Smooth muscle cell (in vitro differentiated cells): ENCODE data around the gene TNFRSF17. TPM values are rescaled to one million over a fixed set of nuclear protein-coding genes. Genes with fewer than 3 reads are reported as not detected.
"Not testable (repeated sequence)": the region's sequence is repeated elsewhere in the genome, so short reads cannot be mapped to it uniquely, and the experiment has no call there.

Experiments
- DNase-seq: peaks from one replicate; lab custom pipeline; 2025; ENCODE audit not compliant: unreplicated experiment; lab: John Stamatoyannopoulos, UW
- H2AFZ ChIP-seq: fragments of 200-600 bp; sonication (generic); 2 replicates; pipeline ENCODE4 v1.6.0; 2016; ENCODE audit warnings: antibody characterized with exemption, low read depth, mild to moderate bottlenecking
- H3F3A ChIP-seq: fragments of 200-600 bp; sonication (generic); 2 replicates; pipeline ENCODE4 v1.6.0; 2017; ENCODE audit warnings: antibody characterized with exemption, low read depth
- H3K27ac ChIP-seq: fragments of 200-600 bp; sonication (generic); 2 replicates; pipeline ENCODE4 v1.5.1; 2016; ENCODE audit warnings: low read depth, mild to moderate bottlenecking
- H3K27me3 ChIP-seq: fragments of 200-600 bp; sonication (generic); 2 replicates; pipeline ENCODE4 v1.6.1; 2016; ENCODE audit warnings: low read depth, mild to moderate bottlenecking
- H3K36me3 ChIP-seq: fragments of 200-600 bp; sonication (generic); 2 replicates; pipeline ENCODE4 v1.5.1; 2016; ENCODE audit warnings: low read depth
- H3K4me1 ChIP-seq: fragments of 200-600 bp; sonication (generic); 2 replicates; pipeline ENCODE4 v1.5.1; 2016; ENCODE audit warnings: low read depth
- H3K4me2 ChIP-seq: fragments of 200-600 bp; sonication (generic); 2 replicates; pipeline ENCODE4 v1.6.0; 2016; ENCODE audit warnings: mild to moderate bottlenecking
- H3K4me3 ChIP-seq: fragments of 200-600 bp; sonication (generic); 2 replicates; pipeline ENCODE4 v1.5.1; 2016; ENCODE audit warnings: mild to moderate bottlenecking
- H3K79me2 ChIP-seq: fragments of 200-600 bp; sonication (generic); 2 replicates; pipeline ENCODE4 v1.6.0; 2016; ENCODE audit warnings: low read depth, mild to moderate bottlenecking
- H3K9ac ChIP-seq: fragments of 200-600 bp; sonication (generic); 2 replicates; pipeline ENCODE4 v1.6.0; 2016; ENCODE audit warnings: low read depth
- H3K9me3 ChIP-seq: fragments of 200-600 bp; sonication (generic); replicated peaks from 2 replicates; pipeline ENCODE4 v1.5.1; 2016; ENCODE audit warnings: low read depth
- H4K20me1 ChIP-seq: fragments of 200-600 bp; sonication (generic); 2 replicates; pipeline ENCODE4 v1.6.0; 2016; ENCODE audit warnings: low read depth
- WGBS: methylation state at CpG from one replicate; pipeline ENCODE4 v1.1.7; 2016; ENCODE audit warnings: low lambda C conversion rate; 5-methylcytosine and 5-hydroxymethylcytosine counted together
- polyA plus RNA-seq: library from polyadenylated mRNA; unstranded; fragments of >200 nt; fragmentation: Nextera tagmentation; extraction: Ambion mirVana; gene quantifications from 2 replicates; pipeline ENCODE4 v1.2.1, GENCODE V29; 2016
- total RNA-seq: library from RNA; depleted of rRNA; stranded (reverse); fragments of >200 nt; gene quantifications from 2 replicates; pipeline ENCODE4 v1.2.3, GENCODE V29; 2014
- TF ChIP-seq, protein P1 (sequence below): fragments of 200-600 bp; sonication (generic); IDR thresholded peaks from 2 replicates; pipeline ENCODE4 v1.5.1; 2017; ENCODE audit warnings: borderline replicate concordance, mild to moderate bottlenecking, antibody characterized with exemption; ENCODE audit not compliant: insufficient read depth, poor library complexity, severe bottlenecking

Gene TNFRSF17
- total and polyA plus RNA-seq, 2 experiments from 2014 or later = not detected

DNA sequence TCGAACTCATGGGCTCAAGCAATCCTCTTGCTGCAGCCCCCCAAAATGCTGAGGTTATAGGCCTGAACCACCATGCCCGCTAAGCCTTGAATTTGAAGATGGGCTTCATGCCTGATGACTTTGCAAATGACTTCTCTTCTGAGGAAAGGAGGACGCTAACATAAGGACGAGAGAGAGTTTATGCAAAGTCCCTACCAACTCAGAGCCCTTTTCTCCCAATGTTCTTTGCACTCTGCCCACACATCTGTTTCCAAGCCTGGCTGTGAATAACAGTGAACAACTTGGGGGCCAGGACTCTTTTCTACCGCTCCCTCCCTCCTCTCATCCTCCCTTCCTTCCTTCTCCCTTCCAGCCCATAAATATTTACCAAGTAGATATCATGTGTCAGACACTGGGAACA is 14.6 kb upstream of the TNFRSF17 start:
- H3K79me2 ChIP-seq = no peaks in the 10 kb centered on the region
- 86% methylated on average over 5 of the region's 5 CpGs for WGBS
- no peak overlapping the region for H2AFZ ChIP-seq
- H3K36me3 ChIP-seq = no peaks in the 10 kb centered on the region
- DNase-seq = no peak
- H3K4me2 ChIP-seq = no peak overlapping the region
- H3F3A ChIP-seq = no peaks in the 10 kb centered on the region
- no peak overlapping the region for H3K27ac ChIP-seq
- H3K4me1 ChIP-seq = no peaks in the 10 kb centered on the region
- H3K9me3 ChIP-seq = no peaks in the 10 kb centered on the region
- TF ChIP-seq, protein P1, sequence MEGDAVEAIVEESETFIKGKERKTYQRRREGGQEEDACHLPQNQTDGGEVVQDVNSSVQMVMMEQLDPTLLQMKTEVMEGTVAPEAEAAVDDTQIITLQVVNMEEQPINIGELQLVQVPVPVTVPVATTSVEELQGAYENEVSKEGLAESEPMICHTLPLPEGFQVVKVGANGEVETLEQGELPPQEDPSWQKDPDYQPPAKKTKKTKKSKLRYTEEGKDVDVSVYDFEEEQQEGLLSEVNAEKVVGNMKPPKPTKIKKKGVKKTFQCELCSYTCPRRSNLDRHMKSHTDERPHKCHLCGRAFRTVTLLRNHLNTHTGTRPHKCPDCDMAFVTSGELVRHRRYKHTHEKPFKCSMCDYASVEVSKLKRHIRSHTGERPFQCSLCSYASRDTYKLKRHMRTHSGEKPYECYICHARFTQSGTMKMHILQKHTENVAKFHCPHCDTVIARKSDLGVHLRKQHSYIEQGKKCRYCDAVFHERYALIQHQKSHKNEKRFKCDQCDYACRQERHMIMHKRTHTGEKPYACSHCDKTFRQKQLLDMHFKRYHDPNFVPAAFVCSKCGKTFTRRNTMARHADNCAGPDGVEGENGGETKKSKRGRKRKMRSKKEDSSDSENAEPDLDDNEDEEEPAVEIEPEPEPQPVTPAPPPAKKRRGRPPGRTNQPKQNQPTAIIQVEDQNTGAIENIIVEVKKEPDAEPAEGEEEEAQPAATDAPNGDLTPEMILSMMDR = no peak
- H3K27me3 ChIP-seq = no peaks in the 10 kb centered on the region
- H4K20me1 ChIP-seq = no peaks in the 10 kb centered on the region
- H3K9ac ChIP-seq = no peak overlapping the region
- H3K4me3 ChIP-seq = no peak overlapping the region

DNA sequence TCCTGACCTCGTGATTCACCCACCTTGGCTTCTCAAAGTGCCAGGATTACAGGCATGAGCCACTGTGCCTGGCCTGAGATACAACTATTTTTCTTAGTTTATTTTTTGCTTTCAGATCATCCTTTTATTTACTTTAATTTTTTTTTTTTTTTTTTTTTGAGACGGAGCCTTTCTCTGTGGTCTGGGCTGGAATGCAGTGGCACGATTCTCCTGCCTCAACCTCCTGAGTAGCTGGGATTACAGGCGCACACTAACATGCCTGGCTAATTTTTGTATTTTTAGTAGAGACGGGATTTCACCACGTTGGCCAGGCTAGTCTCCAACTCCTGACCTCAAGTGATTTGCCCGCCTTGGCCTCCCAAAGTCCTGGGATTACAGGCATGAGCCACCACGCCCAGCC is 11.4 kb upstream of the TNFRSF17 start:
- H3K9me3 ChIP-seq, H3F3A ChIP-seq, H3K9ac ChIP-seq, H3K27ac ChIP-seq, H3K4me1 ChIP-seq, H3K4me3 ChIP-seq, H2AFZ ChIP-seq, H3K36me3 ChIP-seq, H4K20me1 ChIP-seq, H3K4me2 ChIP-seq, H3K27me3 ChIP-seq, DNase-seq, H3K79me2 ChIP-seq: not testable (repeated sequence)
- WGBS = 76% methylated on average over 8 of the region's 8 CpGs

DNA sequence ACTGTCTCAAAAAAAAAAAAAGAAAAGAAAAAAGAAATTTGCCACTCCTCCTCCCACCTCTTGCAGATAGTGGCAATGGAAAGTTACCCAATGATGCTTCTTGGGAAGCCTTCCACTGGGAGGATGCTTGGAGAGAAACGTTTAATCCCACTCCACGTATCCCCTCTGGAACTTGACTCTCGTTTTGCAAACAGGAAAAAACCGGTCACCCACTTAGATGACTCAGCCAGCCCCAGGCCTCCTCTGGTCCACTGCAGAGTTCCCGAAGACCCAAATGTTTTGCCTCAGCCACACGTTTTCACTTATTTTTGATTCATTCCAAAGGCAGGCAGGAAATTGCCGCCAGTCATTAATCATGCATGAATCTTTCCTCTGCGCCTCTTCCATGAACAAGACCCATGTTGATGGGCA is 9.3 kb upstream of the TNFRSF17 start:
- no peak overlapping the region for H3K4me3 ChIP-seq
- no peak overlapping the region for H3K9ac ChIP-seq
- DNase-seq = no peak
- peaks cover 6% of the 10 kb centered on the region for H3F3A ChIP-seq
- 10% methylated on average over 8 of the region's 8 CpGs for WGBS
- H3K79me2 ChIP-seq = no peaks in the 10 kb centered on the region
- no peaks in the 10 kb centered on the region for H3K36me3 ChIP-seq
- no peaks in the 10 kb centered on the region for H4K20me1 ChIP-seq
- peak overlapping the region; percentile 59 for H3K27ac ChIP-seq
- TF ChIP-seq, protein P1 = no peak
- no peaks in the 10 kb centered on the region for H3K27me3 ChIP-seq
- H3K4me1 ChIP-seq = no peaks in the 10 kb centered on the region
- no peak overlapping the region for H3K4me2 ChIP-seq
- H2AFZ ChIP-seq = no peak overlapping the region
- no peaks in the 10 kb centered on the region for H3K9me3 ChIP-seq

DNA sequence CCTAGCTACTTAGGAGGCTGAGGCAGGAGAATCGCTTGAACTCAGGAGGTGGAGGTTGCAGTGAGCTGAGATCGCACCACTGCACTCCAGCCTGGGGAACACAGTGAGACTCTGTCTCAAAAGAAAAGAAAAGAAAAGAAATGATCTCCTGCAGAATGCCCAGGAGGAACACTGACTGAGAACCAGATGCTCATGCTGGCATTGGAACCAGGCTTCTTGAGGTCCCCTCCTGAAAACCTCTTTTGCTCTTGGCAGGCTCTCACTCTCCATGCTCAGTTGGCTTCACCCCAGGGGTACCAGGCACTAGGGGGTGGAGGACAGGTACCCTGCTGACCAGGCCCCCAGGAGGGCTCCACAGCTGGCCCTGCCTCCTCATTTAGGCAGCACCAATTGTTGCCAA is 8.5 kb upstream of the TNFRSF17 start:
- TF ChIP-seq, protein P1 = no peak
- Histone ChIP-seq H3K4me3 (no peak overlapping the region), H3K79me2 (no peaks in the 10 kb centered on the region), H3F3A (peaks cover 6% of the 10 kb centered on the region), H3K4me1 (no peaks in the 10 kb centered on the region), H4K20me1 (no peaks in the 10 kb centered on the region), H3K36me3 (no peaks in the 10 kb centered on the region), H3K9ac (no peak overlapping the region), H3K27me3 (no peaks in the 10 kb centered on the region), H3K9me3 (no peaks in the 10 kb centered on the region), H3K27ac (peak overlapping the region; percentile 59), H3K4me2 (no peak overlapping the region), H2AFZ (no peak overlapping the region)
- WGBS = 100% methylated on average over 2 of the region's 2 CpGs
- no peak for DNase-seq
